ENCODE data around the gene SLC7A1.
A peak's percentile ranks its signal among the peaks of the same experiment; 100 is the strongest.

DNA sequence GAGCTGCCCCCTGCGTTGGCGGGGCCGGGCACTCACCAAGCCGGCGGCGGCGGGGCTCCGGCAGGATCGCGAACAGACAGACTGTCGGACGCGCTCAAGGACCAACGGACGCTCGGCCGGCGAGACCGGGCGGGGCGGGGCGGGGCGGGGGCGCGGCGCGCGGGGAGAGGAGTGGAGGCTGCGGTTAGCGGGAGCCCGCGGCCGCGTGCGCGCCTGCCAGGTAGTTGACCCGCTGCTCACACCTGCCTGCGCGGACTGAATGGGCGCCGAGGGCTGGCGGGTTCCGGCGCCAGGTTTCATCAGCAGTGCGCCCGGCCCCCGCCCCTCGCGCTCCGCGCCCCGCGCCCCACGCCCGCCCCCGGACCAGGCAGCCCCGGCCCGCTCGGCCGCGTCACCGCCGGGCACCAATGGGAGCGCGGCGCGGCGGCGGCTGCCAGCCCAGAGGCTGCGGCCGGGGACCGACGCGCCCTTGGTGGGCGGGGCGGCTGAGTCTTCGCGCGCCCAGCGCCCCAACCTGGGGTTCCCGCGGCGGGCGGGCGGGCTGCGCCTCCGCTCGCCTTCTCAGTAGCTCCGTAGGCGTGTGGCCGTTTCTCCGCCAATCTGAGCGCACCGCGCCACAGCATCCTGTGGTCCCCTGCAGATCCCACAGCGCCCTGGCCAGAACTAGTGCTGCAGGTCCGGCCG, at the start of gene SLC7A1:
- TF ChIP-seq, protein P1, sequence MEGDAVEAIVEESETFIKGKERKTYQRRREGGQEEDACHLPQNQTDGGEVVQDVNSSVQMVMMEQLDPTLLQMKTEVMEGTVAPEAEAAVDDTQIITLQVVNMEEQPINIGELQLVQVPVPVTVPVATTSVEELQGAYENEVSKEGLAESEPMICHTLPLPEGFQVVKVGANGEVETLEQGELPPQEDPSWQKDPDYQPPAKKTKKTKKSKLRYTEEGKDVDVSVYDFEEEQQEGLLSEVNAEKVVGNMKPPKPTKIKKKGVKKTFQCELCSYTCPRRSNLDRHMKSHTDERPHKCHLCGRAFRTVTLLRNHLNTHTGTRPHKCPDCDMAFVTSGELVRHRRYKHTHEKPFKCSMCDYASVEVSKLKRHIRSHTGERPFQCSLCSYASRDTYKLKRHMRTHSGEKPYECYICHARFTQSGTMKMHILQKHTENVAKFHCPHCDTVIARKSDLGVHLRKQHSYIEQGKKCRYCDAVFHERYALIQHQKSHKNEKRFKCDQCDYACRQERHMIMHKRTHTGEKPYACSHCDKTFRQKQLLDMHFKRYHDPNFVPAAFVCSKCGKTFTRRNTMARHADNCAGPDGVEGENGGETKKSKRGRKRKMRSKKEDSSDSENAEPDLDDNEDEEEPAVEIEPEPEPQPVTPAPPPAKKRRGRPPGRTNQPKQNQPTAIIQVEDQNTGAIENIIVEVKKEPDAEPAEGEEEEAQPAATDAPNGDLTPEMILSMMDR (IDR thresholded peaks at IDR 0.05), result no peak
- TF ChIP-seq POLR2A (IDR thresholded peaks at IDR 0.05), result peak in 1 of 4 donors; percentile 59
